ENCODE measurements around the gene GANC. TPM values are rescaled to one million over a fixed set of nuclear protein-coding genes. Genes with fewer than 3 reads are reported as not detected.

The GANC gene
- total RNA-seq, 2 experiments from 2014 or later = 22.7 to 30.4 TPM

DNA sequence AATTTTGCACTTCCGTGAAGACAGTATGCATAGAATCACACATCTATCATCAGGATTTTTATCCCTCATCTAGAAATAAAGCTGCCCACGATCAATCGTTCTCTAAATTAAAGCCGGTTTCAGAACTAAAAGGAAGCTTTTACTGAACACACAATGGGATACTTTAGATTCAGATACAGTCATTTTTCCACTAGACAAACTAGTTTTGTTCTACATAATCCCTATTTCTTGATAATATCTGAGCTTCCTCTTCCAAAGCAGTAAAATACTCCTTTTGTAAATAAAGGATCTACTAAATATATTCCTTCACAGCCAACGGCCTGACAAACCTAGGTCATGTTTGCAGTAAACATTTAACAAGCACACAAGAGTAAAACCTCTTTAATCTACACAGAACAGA lies 2.0 kb upstream of the GANC start:
- Mint-ChIP-seq H3K27me3 (no peaks in the 10 kb centered on the region), H3K36me3 (peaks cover 24% of the 10 kb centered on the region), H3K4me3 (no peak overlapping the region), H3K27ac (no peak overlapping the region), H3K9me3 (ENCODE audit: low read depth) (no peaks in the 10 kb centered on the region), H3K4me1 (peaks cover 44% of the 10 kb centered on the region)
- CTCF ChIA-PET = no interaction called here
- DNase-seq (no peak), ATAC-seq (no peak)

DNA sequence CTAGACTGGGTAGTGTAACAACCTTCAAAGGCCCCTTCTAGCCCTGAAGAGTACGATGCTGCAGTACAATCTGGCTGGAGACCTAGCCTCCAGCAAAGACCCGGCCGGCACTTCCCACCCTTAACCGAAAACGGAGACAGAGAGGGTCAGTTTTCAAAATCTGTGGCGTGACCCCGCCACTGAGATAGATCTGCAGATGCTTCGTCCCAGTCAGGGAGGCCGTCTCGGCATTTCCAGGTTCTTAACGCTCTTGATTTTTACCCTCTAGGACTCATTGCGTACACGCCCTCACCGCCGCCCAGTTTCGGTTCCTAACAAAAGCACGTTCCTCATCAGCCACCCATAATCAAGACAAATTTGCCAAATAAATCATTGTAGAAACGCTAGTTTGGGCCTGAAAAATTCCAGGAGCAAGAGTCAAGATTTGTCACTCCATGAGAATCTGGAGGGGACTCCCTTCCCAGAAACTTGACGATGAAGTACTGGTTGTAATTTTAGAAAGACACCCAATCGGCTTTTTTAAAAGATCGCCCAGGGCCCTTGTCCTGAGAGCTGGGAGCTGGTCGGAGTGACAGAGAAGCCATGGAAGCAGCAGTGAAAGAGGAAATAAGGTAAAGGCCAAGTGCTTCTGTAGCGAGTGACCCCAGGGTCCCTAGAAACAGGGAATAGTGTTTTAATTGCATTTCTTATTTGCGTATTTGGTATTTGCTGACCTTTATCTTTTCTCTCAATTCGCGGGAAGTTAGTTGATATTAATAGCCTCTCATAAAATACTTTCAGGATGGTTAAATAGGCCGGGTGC lies 1.1 kb downstream of the GANC start:
- H3K27me3 Mint-ChIP-seq = no peaks in the 10 kb centered on the region
- ATAC-seq = peak; percentile 28
- H3K4me1 Mint-ChIP-seq = peaks cover 48% of the 10 kb centered on the region
- H3K9me3 Mint-ChIP-seq (ENCODE audit: low read depth) = no peaks in the 10 kb centered on the region
- peaks cover 14% of the 10 kb centered on the region for H3K36me3 Mint-ChIP-seq
- CTCF ChIA-PET = no interaction called here
- peak; percentile 79 for DNase-seq
- H3K27ac Mint-ChIP-seq = peak overlapping the region; percentile 94
- peak overlapping the region; percentile 92 for H3K4me3 Mint-ChIP-seq

DNA sequence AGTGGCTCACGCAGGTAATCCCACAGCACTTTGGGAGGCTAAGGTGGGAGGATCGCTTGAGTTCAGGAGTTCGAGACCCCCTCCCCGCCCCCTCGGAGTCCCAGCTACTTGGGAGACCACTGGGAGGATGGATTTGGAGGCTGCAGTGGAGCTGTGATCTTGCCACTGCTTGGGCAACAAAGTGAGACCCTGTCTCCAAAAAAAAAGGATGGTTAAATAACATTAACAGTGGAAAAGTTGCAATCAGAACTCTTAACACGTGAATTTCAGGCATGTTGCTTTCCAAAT lies 1.6 kb downstream of the GANC start:
- Mint-ChIP-seq H3K27me3 (no peaks in the 10 kb centered on the region), H3K4me3 (peak overlapping the region; percentile 92), H3K4me1 (peaks cover 51% of the 10 kb centered on the region), H3K36me3 (peaks cover 12% of the 10 kb centered on the region), H3K9me3 (ENCODE audit: low read depth) (no peaks in the 10 kb centered on the region), H3K27ac (peak overlapping the region; percentile 94)
- CTCF ChIA-PET = no interaction called here
- ATAC-seq = no peak
- DNase-seq = no peak

DNA sequence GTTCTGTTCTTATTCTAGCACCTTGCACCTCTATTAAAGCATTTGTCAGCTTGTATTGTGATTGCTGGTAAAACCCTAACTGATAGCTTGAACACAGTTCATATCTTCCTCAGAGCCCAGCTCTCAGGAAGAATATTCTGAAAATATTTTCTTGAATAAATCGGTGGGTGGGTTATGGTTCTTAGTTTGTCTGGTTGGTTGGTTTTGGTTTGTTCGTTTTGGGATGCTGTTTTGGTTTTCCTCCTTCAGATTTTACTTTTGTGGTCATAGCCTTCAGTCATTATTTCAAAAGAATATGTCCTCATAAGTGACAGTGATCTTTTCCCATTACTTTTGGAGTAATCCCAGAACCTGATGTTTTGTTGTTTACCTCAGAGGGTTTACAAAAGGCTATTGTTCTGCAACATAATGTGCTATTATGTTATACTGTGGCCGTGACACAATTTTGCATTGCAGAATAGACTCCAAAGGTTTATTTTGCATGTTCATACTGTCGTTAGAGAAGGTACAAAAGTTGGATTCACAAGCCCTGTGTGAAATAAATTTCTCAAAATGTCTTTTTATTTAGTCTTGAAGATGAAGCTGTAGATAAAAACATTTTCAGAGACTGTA lies 2.9 kb downstream of the GANC start:
- Mint-ChIP-seq H3K4me3 (peak overlapping the region; percentile 92), H3K9me3 (ENCODE audit: low read depth) (no peaks in the 10 kb centered on the region), H3K4me1 (peaks cover 42% of the 10 kb centered on the region), H3K27ac (peak overlapping the region; percentile 80), H3K27me3 (no peaks in the 10 kb centered on the region), H3K36me3 (peaks cover 12% of the 10 kb centered on the region)
- ATAC-seq (no peak), DNase-seq (no peak)
- CTCF ChIA-PET = no interaction called here

DNA sequence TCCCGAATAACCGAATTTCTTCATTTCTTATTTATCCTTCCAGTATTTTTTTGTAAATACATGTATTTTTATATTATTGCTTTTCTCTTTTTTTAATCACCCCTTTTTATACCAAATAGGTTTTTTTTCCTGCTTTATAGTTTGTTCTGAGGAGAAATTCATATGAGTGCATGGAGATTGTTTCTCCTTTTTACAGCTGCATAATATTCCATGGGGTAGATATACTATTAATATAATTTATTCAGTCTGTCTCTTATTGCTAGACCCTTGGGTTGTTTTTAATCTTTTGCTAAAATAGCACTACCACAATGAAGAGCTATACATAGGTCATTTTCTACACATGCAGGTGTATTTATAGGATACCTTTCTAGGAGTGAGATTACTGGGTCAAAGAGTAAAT lies 3.8 kb downstream of the GANC start:
- ATAC-seq (no peak), DNase-seq (no peak)
- Mint-ChIP-seq H3K4me3 (no peak overlapping the region), H3K36me3 (peaks cover 8% of the 10 kb centered on the region), H3K4me1 (peaks cover 36% of the 10 kb centered on the region), H3K9me3 (ENCODE audit: low read depth) (no peaks in the 10 kb centered on the region), H3K27me3 (no peaks in the 10 kb centered on the region), H3K27ac (no peak overlapping the region)
- CTCF ChIA-PET = no interaction called here

GRCh38 chr15:42279234-42279723 lies 6.3 kb downstream of the GANC start:
- no peaks in the 10 kb centered on the region for H3K9me3 Mint-ChIP-seq (ENCODE audit: low read depth)
- DNase-seq = no peak
- ATAC-seq = peak; percentile 60
- peak overlapping the region; percentile 30 for H3K27ac Mint-ChIP-seq
- H3K4me1 Mint-ChIP-seq = peaks cover 28% of the 10 kb centered on the region
- no peaks in the 10 kb centered on the region for H3K27me3 Mint-ChIP-seq
- H3K4me3 Mint-ChIP-seq = no peak overlapping the region
- CTCF ChIA-PET = no interaction called here
- H3K36me3 Mint-ChIP-seq = peaks cover 8% of the 10 kb centered on the region

DNA sequence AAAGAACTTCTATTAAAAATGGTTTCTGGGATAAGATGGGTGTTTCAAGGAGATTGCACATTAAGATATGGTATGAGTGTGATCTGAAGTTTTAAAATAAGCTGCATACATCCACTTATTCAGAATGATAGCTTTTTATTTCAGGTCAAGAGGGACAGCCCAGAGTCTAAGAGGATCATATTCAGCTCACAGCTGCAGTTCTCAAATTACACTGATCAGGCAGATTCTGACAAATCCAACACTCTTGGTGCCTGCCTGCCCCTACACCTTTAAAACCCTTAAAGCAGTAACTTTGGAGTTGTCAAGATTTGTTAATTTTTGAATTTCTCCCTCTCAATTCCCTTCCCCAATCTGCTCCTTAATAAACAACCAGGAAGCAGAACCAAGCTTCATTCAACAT lies 9.3 kb downstream of the GANC start:
- Mint-ChIP-seq H3K9me3 (ENCODE audit: low read depth) (no peaks in the 10 kb centered on the region), H3K27me3 (no peaks in the 10 kb centered on the region), H3K4me3 (no peak overlapping the region), H3K27ac (no peak overlapping the region), H3K4me1 (peaks cover 8% of the 10 kb centered on the region), H3K36me3 (peaks cover 9% of the 10 kb centered on the region)
- ATAC-seq = no peak
- no peak for DNase-seq
- CTCF ChIA-PET = interaction anchor here (0.7 kb wide), 1 partner anchor 424 kb away, joined by 3 read pairs; no protein-coding TSS in a partner anchor

DNA sequence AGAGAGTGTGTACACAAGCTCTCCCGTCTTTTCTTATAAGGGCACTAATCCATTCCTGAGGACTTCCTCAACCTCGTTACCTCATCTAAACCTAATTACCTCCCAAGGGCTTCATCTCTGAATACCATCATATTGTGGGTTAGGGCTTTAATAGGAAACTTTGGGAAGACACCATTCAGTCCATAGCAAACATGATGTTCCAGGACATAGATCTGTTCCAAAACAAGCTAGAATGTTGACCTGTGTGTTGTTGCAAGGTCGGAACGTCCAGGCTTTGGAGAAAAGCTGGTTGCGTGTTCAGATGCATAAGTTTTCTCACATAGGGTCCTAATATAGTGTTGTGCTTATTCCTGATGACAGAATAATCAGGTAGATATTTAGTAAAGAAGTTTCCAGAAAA lies 9.9 kb downstream of the GANC start:
- no peak for DNase-seq
- no peak for ATAC-seq
- H3K27ac Mint-ChIP-seq = no peak overlapping the region
- H3K27me3 Mint-ChIP-seq = no peaks in the 10 kb centered on the region
- H3K4me1 Mint-ChIP-seq = peaks cover 8% of the 10 kb centered on the region
- no peaks in the 10 kb centered on the region for H3K9me3 Mint-ChIP-seq (ENCODE audit: low read depth)
- H3K36me3 Mint-ChIP-seq = peaks cover 9% of the 10 kb centered on the region
- H3K4me3 Mint-ChIP-seq = no peak overlapping the region
- CTCF ChIA-PET = interaction anchor here (0.7 kb wide), 1 partner anchor 423 kb away, joined by 3 read pairs; no protein-coding TSS in a partner anchor

DNA sequence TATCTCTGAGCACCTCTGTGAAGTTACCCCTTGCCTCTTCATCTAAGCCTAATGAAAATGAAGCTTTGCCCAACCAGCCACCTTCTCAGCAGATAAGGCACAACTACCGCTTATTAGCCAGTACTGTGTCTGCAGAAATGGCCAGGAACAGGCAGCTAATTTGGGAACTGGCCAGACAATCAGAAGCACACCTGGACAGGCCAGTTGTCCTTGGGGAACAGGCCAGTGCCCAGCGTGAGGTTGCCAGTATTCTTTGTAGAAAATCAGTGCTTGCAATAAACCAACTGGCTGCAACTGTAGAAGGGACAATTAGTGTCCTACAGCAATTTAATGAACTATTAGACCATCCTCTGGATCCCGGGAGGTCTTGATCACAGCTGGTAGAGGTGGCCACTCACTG lies 10.7 kb downstream of the GANC start:
- Mint-ChIP-seq H3K9me3 (ENCODE audit: low read depth) (no peaks in the 10 kb centered on the region), H3K4me3 (no peak overlapping the region), H3K27me3 (no peaks in the 10 kb centered on the region), H3K36me3 (peaks cover 11% of the 10 kb centered on the region), H3K27ac (no peak overlapping the region), H3K4me1 (peaks cover 8% of the 10 kb centered on the region)
- ATAC-seq (no peak), DNase-seq (no peak)
- CTCF ChIA-PET = no interaction called here

DNA sequence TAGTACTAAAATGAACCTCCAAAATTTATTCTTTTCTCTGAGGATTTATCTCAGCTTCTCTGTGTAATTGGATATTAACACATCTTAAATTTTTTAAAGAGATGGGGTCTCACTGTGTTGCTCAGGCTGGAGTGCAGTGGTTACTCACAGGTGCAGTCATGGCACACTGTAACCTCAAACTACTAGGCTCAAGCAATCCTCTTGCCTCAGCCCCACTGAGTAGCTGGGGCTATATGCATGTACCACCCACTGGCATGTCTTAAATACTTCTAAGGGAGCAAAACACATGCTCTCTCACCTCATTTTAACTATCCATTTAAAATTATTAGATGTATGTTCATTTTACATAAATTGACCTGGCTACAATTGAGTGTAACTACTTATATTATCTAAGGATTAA lies 11.6 kb downstream of the GANC start:
- Mint-ChIP-seq H3K27ac (no peak overlapping the region), H3K9me3 (ENCODE audit: low read depth) (no peaks in the 10 kb centered on the region), H3K36me3 (peaks cover 11% of the 10 kb centered on the region), H3K4me3 (no peak overlapping the region), H3K27me3 (no peaks in the 10 kb centered on the region), H3K4me1 (peaks cover 2% of the 10 kb centered on the region)
- no peak for ATAC-seq
- CTCF ChIA-PET = no interaction called here
- DNase-seq = no peak

GRCh38 chr15:42285034-42285433 lies 12.0 kb downstream of the GANC start:
- Mint-ChIP-seq H3K4me1 (no peaks in the 10 kb centered on the region), H3K36me3 (peaks cover 9% of the 10 kb centered on the region), H3K9me3 (ENCODE audit: low read depth) (no peaks in the 10 kb centered on the region), H3K27me3 (no peaks in the 10 kb centered on the region), H3K27ac (no peak overlapping the region), H3K4me3 (no peak overlapping the region)
- CTCF ChIA-PET = no interaction called here
- ATAC-seq (no peak), DNase-seq (no peak)

GRCh38 chr15:42286445-42287029 lies 13.5 kb downstream of the GANC start:
- H3K27me3 Mint-ChIP-seq = no peaks in the 10 kb centered on the region
- peaks cover 10% of the 10 kb centered on the region for H3K36me3 Mint-ChIP-seq
- H3K4me3 Mint-ChIP-seq = no peak overlapping the region
- no peaks in the 10 kb centered on the region for H3K4me1 Mint-ChIP-seq
- DNase-seq (no peak), ATAC-seq (no peak)
- no peaks in the 10 kb centered on the region for H3K9me3 Mint-ChIP-seq (ENCODE audit: low read depth)
- CTCF ChIA-PET = no interaction called here
- H3K27ac Mint-ChIP-seq = no peak overlapping the region

DNA sequence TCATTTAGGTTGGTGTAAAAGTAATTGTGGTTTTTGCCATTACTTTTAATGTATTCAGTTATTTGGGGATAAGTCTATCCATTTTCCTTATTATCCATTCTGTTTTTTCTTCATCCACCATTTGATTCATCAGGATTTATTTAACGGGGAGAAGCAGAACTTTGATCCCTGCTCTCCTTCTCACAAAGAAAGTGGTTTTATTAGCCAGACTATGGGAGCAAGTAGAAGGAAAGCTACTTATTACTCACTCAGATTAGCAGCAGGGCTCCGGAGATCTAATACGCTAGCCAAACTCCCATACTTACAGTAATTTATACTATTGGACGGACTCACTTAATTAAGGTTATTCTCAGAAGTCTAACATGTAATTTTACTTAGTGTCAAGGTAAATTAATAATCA lies 14.9 kb downstream of the GANC start:
- H3K4me1 Mint-ChIP-seq = no peaks in the 10 kb centered on the region

GRCh38 chr15:42289166-42289565 lies 16.2 kb downstream of the GANC start:
- Mint-ChIP-seq H3K27ac (no peak overlapping the region), H3K27me3 (no peaks in the 10 kb centered on the region), H3K4me1 (no peaks in the 10 kb centered on the region), H3K36me3 (peaks cover 17% of the 10 kb centered on the region), H3K4me3 (no peak overlapping the region), H3K9me3 (ENCODE audit: low read depth) (no peaks in the 10 kb centered on the region)
- CTCF ChIA-PET = interaction anchor here (1.0 kb wide), 1 partner anchor 178 kb away, joined by 3 read pairs; no protein-coding TSS in a partner anchor
- ATAC-seq (no peak), DNase-seq (no peak)

More for the DNA sequence above, 14.9 kb downstream of the GANC start:
- ATAC-seq (no peak), DNase-seq (no peak)
- peaks cover 14% of the 10 kb centered on the region for H3K36me3 Mint-ChIP-seq
- no peak overlapping the region for H3K4me3 Mint-ChIP-seq
- no peaks in the 10 kb centered on the region for H3K27me3 Mint-ChIP-seq
- no peak overlapping the region for H3K27ac Mint-ChIP-seq
- CTCF ChIA-PET = interaction anchor here (1.0 kb wide), 1 partner anchor 177 kb away, joined by 3 read pairs; no protein-coding TSS in a partner anchor
- no peaks in the 10 kb centered on the region for H3K9me3 Mint-ChIP-seq (ENCODE audit: low read depth)

Data from activated CD8-positive, alpha-beta memory T cell treated with anti-CD3 and anti-CD28 coated beads, Interleukin-2, amount 10 ng/mL, durations not matched to agents 7 days and 5 days (primary cell).